GM19099 (cell line): ENCODE results near the gene MAPKAPK2.
A peak's percentile ranks its signal among the peaks of the same experiment; 100 is the strongest.

Source experiments
- POLR2A ChIP-seq: IDR thresholded peaks from 3 replicates; pipeline ENCODE4 v1.6.1; 2011; ENCODE audit warnings: low read depth; ENCODE audit not compliant: insufficient read length; ENCODE audit errors: extremely low read depth

Gene MAPKAPK2

GRCh38 chr1:206729507-206729906 is 44.8 kb downstream of the MAPKAPK2 start:
- no peak for TF ChIP-seq POLR2A

- TF ChIP-seq POLR2A = no peak
Observed at GRCh38 chr1:206732508-206732907, 47.8 kb downstream of the MAPKAPK2 start.

- no peak for TF ChIP-seq POLR2A
Observed at GRCh38 chr1:206732992-206733391, 48.3 kb downstream of the MAPKAPK2 start.

- TF ChIP-seq POLR2A = no peak
Observed at GRCh38 chr1:206734499-206735142, 49.9 kb downstream of the MAPKAPK2 start.

GRCh38 chr1:206735553-206736031 is 50.9 kb downstream of the MAPKAPK2 start:
- TF ChIP-seq POLR2A = no peak

- TF ChIP-seq POLR2A = no peak
Observed at GRCh38 chr1:206736878-206737728, 52.4 kb downstream of the MAPKAPK2 start.

GRCh38 chr1:206737729-206738201 is 53.1 kb downstream of the MAPKAPK2 start:
- no peak for TF ChIP-seq POLR2A

- TF ChIP-seq POLR2A = no peak
Observed at GRCh38 chr1:206738370-206739366, 54.0 kb downstream of the MAPKAPK2 start.

GRCh38 chr1:206739411-206740076 is 54.8 kb downstream of the MAPKAPK2 start:
- peak; percentile 52 for TF ChIP-seq POLR2A

- TF ChIP-seq POLR2A = no peak
Observed at GRCh38 chr1:206741142-206741701, 56.5 kb downstream of the MAPKAPK2 start.

- no peak for TF ChIP-seq POLR2A
Observed at GRCh38 chr1:206742719-206743383, 58.1 kb downstream of the MAPKAPK2 start.

GRCh38 chr1:206744683-206745082 is 60.0 kb downstream of the MAPKAPK2 start:
- no peak for TF ChIP-seq POLR2A

- TF ChIP-seq POLR2A = no peak
Observed at GRCh38 chr1:206745301-206745700, 60.6 kb downstream of the MAPKAPK2 start.
